SK-N-SH (cell line): Measurements from ENCODE around the gene TMEM223. TPM values are rescaled to one million over a fixed set of nuclear protein-coding genes. Genes with fewer than 3 reads are reported as not detected.
A peak's percentile ranks its signal among the peaks of the same experiment; 100 is the strongest.

Experiments used
- CTCF ChIA-PET: fragments of 300-600, 350-600 bp; formaldehyde crosslinking; extraction: SDS; loops from one replicate; lab custom pipeline; 2021; lab: Yijun Ruan, JAX
- POLR2A ChIA-PET: fragments of 350-600 bp; sonication (Branson Sonifier 250); formaldehyde crosslinking; extraction: SDS; loops from one replicate; lab custom pipeline; 2020; ENCODE audit warnings: antibody characterized with exemption, inconsistent platforms; lab: Yijun Ruan, JAX
- DNase-seq: peaks from one replicate; pipeline ENCODE4 v3.0.0; 2012
- H2AFZ ChIP-seq: fragments of 200-600 bp; sonication (generic); 2 replicates; pipeline ENCODE4 v1.8.1; 2016; ENCODE audit warnings: antibody characterized with exemption, mild to moderate bottlenecking, low read depth
- H3F3A ChIP-seq: fragments of 200-600 bp; sonication (generic); replicated peaks from 2 replicates; pipeline ENCODE3; 2016; ENCODE audit warnings: antibody characterized with exemption, mild to moderate bottlenecking; ENCODE audit not compliant: insufficient read depth
- H3K27ac ChIP-seq, 2 experiments: fragments of 200-500 bp in 1 of 2; fragments of 200-600 bp in 1 of 2; sonication (Bioruptor generic) in 1 of 2; sonication (generic), shearing (Covaris generic) in 1 of 2; 2 replicates each; pipeline versions ENCODE4 v1.5.1 to v1.6.1; 2014 to 2016; ENCODE audit warnings: low read depth in 2 of 2, inconsistent platforms in 1 of 2, low read length in 1 of 2, mild to moderate bottlenecking in 1 of 2, mixed read lengths in 1 of 2
- H3K27me3 ChIP-seq: fragments of 200-600 bp; sonication (generic), shearing (Covaris generic); 2 replicates; pipeline ENCODE4 v1.6.1; 2016; ENCODE audit warnings: mixed run types; ENCODE audit not compliant: insufficient read depth
- H3K36me3 ChIP-seq, 2 experiments: fragments of 200-500 bp in 1 of 2; fragments of 200-600 bp in 1 of 2; sonication (Bioruptor generic) in 1 of 2; sonication (generic) in 1 of 2; replicated peaks in 1 of 2; 2 replicates each; pipeline versions ENCODE3 to v1.5.1; 2014 to 2016; ENCODE audit warnings: low read length in 1 of 2, mild to moderate bottlenecking in 1 of 2; ENCODE audit not compliant: insufficient read depth in 2 of 2, control insufficient read depth in 1 of 2
- H3K4me1 ChIP-seq, 2 experiments: fragments of 200-500 bp in 1 of 2; fragments of 200-600 bp in 1 of 2; sonication (Bioruptor generic) in 1 of 2; sonication (generic), shearing (Covaris generic) in 1 of 2; 2 replicates each; pipeline versions ENCODE4 v1.5.1 to v1.6.1; 2014 to 2016; ENCODE audit warnings: low read depth in 1 of 2, low read length in 1 of 2, mixed run types in 1 of 2; ENCODE audit not compliant: insufficient read depth in 2 of 2, control insufficient read depth in 1 of 2
- H3K4me2 ChIP-seq: fragments of 200-600 bp; sonication (generic), shearing (Covaris generic); 2 replicates; pipeline ENCODE4 v1.6.1; 2017; ENCODE audit warnings: mixed run types
- H3K4me3 ChIP-seq, 2 experiments: fragments of 200-500 bp in 1 of 2; fragments of 200-600 bp in 1 of 2; sonication (Bioruptor generic) in 1 of 2; sonication (generic), shearing (Covaris generic) in 1 of 2; 2 replicates each; pipeline versions ENCODE4 v1.5.1 to v1.8.1; 2014 to 2016; ENCODE audit warnings: low read depth in 2 of 2, inconsistent platforms in 1 of 2, low read length in 1 of 2, mild to moderate bottlenecking in 1 of 2, mixed read lengths in 1 of 2, moderate library complexity in 1 of 2
- H3K79me2 ChIP-seq: fragments of 200-600 bp; sonication (generic); 2 replicates; pipeline ENCODE4 v1.8.1; 2017; ENCODE audit warnings: mild to moderate bottlenecking; ENCODE audit not compliant: insufficient read depth
- H3K9ac ChIP-seq: fragments of 200-600 bp; sonication (generic); 2 replicates; pipeline ENCODE4 v1.6.1; 2017; ENCODE audit warnings: mixed run types
- H3K9me2 ChIP-seq: fragments of 200-600 bp; sonication (generic); 2 replicates; pipeline ENCODE4 v1.6.1; 2017; ENCODE audit warnings: mixed run types
- H3K9me3 ChIP-seq: fragments of 200-600 bp; sonication (generic); 2 replicates; pipeline ENCODE4 v1.6.1; 2017; ENCODE audit warnings: mixed run types, mild to moderate bottlenecking, moderate library complexity
- H4K20me1 ChIP-seq: fragments of 200-600 bp; sonication (generic); 2 replicates; pipeline ENCODE4 v1.6.1; 2017; ENCODE audit warnings: mild to moderate bottlenecking, mixed run types; ENCODE audit not compliant: insufficient read depth
- ELF1 ChIP-seq: IDR thresholded peaks from 2 replicates; pipeline ENCODE4 v1.4.0; 2012
- FOSL2 ChIP-seq: IDR thresholded peaks from 2 replicates; pipeline ENCODE4 v1.4.0; 2012; ENCODE audit warnings: low read depth, mild to moderate bottlenecking, moderate library complexity, borderline replicate concordance
- FOXJ3 ChIP-seq: sonication (generic); formaldehyde crosslinking; IDR thresholded peaks from 2 replicates; pipeline ENCODE4 v1.5.1; 2020; ENCODE audit warnings: mild to moderate bottlenecking, missing genetic modification reagents
- IRF3 ChIP-seq: fragments of 150-350 bp; IDR thresholded peaks from 2 replicates; pipeline ENCODE4 v1.6.1; 2016; ENCODE audit warnings: mild to moderate bottlenecking, low read depth, low read length
- NFIC ChIP-seq: IDR thresholded peaks from 2 replicates; pipeline ENCODE4 v1.4.0; 2012; ENCODE audit warnings: borderline replicate concordance
- NRF1 ChIP-seq: IDR thresholded peaks from 2 replicates; pipeline ENCODE4 v1.6.1; 2012; ENCODE audit warnings: low read depth, mild to moderate bottlenecking, low read length
- PBX3 ChIP-seq: IDR thresholded peaks from 2 replicates; pipeline ENCODE4; 2012
- RAD21 ChIP-seq: IDR thresholded peaks from 2 replicates; pipeline ENCODE4 v1.6.1; 2012; ENCODE audit warnings: mild to moderate bottlenecking, low read length
- REST ChIP-seq: IDR thresholded peaks from 2 replicates; pipeline ENCODE4 v1.6.1; 2012; ENCODE audit warnings: mild to moderate bottlenecking, low read depth, low read length, moderate library complexity
- RXRA ChIP-seq: IDR thresholded peaks from 2 replicates; pipeline ENCODE4 v1.4.0; 2012; ENCODE audit warnings: low read depth, mild to moderate bottlenecking, borderline replicate concordance
- SIN3A ChIP-seq: IDR thresholded peaks from 2 replicates; pipeline ENCODE4 v1.6.1; 2012; ENCODE audit warnings: low read depth, mild to moderate bottlenecking, low read length, moderate library complexity, borderline replicate concordance
- SMC3 ChIP-seq: IDR thresholded peaks from 2 replicates; pipeline ENCODE4 v1.6.1; 2012; ENCODE audit warnings: low read depth, low read length, improper control_type of control experiment
- YY1 ChIP-seq: IDR thresholded peaks from 2 replicates; pipeline ENCODE4 v1.4.0; 2012; ENCODE audit warnings: low read depth, mild to moderate bottlenecking
- WGBS: methylation state at CpG from one replicate; pipeline ENCODE4 v1.1.6; 2017; ENCODE audit warnings: low lambda C conversion rate; 5-methylcytosine and 5-hydroxymethylcytosine counted together
- polyA plus RNA-seq, 3 experiments: library from polyadenylated mRNA; depleted of rRNA; stranded (reverse); fragments of >200 nt; gene quantifications; 2 replicates each; pipeline ENCODE4 v1.2.3, GENCODE V29; 2012
- TF ChIP-seq, protein P1 (sequence below): fragments of 150-350 bp; IDR thresholded peaks from 2 replicates; pipeline ENCODE4 v1.6.1; 2017; ENCODE audit warnings: antibody characterized with exemption, low read length, low read depth, borderline replicate concordance

TMEM223 gene
- polyA plus RNA-seq, 1 of the 3 experiments (the other 2 are of a cell fraction), result 30.4 TPM

DNA sequence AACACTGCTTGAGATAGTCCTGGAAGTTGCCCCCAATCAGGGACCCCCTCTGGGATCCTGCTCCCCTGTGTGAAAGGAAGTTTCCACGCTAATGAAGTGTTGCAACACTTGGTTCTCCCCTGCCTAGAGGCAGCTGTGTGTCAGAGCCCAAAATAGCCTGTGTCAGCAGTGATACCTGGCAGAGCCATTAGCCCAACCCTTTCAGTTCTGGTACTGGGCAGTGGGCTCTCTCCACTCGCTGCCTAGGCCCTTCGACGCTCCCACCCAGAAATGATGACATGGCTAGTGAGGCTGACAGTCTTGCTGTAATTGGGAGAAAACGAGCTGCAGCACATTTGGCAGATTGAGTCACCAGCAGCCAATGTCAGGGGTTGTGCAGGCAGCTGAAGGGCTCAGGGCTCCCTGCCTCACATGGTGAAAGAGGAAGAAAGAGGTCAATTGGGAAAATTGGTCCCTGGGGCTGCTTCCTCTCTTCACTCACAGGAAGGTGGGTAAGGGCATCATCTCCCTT lies 14.9 kb upstream of the TMEM223 start:
- no peak overlapping the region for H3K4me3 ChIP-seq
- TF ChIP-seq NRF1, result no peak
- TF ChIP-seq ELF1, result no peak
- TF ChIP-seq, protein P1, sequence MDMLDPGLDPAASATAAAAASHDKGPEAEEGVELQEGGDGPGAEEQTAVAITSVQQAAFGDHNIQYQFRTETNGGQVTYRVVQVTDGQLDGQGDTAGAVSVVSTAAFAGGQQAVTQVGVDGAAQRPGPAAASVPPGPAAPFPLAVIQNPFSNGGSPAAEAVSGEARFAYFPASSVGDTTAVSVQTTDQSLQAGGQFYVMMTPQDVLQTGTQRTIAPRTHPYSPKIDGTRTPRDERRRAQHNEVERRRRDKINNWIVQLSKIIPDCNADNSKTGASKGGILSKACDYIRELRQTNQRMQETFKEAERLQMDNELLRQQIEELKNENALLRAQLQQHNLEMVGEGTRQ, result no peak
- TF ChIP-seq PBX3, result no peak
- no peak for TF ChIP-seq YY1
- no peak for TF ChIP-seq RAD21
- no peak for TF ChIP-seq SMC3
- TF ChIP-seq FOXJ3 (CRISPR knock-in tag), result no peak
- H2AFZ ChIP-seq, result no peak overlapping the region
- peaks cover 16 to 22% of the 10 kb centered on the region in 2 experiments for H3K36me3 ChIP-seq
- H3K9ac ChIP-seq, result no peak overlapping the region
- peaks cover 8 to 18% of the 10 kb centered on the region in 2 experiments for H3K4me1 ChIP-seq
- no peak overlapping the region for H3K4me2 ChIP-seq
- no peaks in the 10 kb centered on the region for H3K9me3 ChIP-seq
- peaks cover 30% of the 10 kb centered on the region for H3F3A ChIP-seq
- ChIA-PET CTCF (interaction anchor here (0.9 to 1.8 kb wide), 7 partner anchors 10 to 78 kb away, joined by 3 to 9 read pairs (median 4); partner anchors contain the start of gene SLC3A2), POLR2A (interaction anchor here (0.6 to 3.7 kb wide), 9 partner anchors 8 to 54 kb away, joined by 3 to 27 read pairs (median 4); no protein-coding TSS in a partner anchor)
- WGBS, result 65% methylated on average over 3 of the region's 5 CpGs
- H4K20me1 ChIP-seq, result peaks cover 16% of the 10 kb centered on the region
- H3K27me3 ChIP-seq, result no peaks in the 10 kb centered on the region
- H3K27ac ChIP-seq, result no peak overlapping the region
- H3K79me2 ChIP-seq, result peaks cover 35% of the 10 kb centered on the region
- H3K9me2 ChIP-seq, result no peaks in the 10 kb centered on the region
- no peak for DNase-seq

- peaks cover 41% of the 10 kb centered on the region for H3K79me2 ChIP-seq
- DNase-seq, result peak; percentile 37
- 23% methylated on average over 10 of the region's 12 CpGs for WGBS
- peaks cover 23 to 28% of the 10 kb centered on the region in 2 experiments for H3K36me3 ChIP-seq
- H3K4me1 ChIP-seq, result peaks cover 8 to 18% of the 10 kb centered on the region in 2 experiments
- peak overlapping the region; percentile 45 to 73; a peak in 3 of 4 replicates for H3K27ac ChIP-seq
- no peaks in the 10 kb centered on the region for H3K9me3 ChIP-seq
- H3K9ac ChIP-seq, result peak overlapping the region; percentile 93
- peak overlapping the region; percentile 91 to 94 for H3K4me3 ChIP-seq
- peaks cover 16% of the 10 kb centered on the region for H4K20me1 ChIP-seq
- no peaks in the 10 kb centered on the region for H3K27me3 ChIP-seq
- H2AFZ ChIP-seq, result 0 out of 2 replicates have a peak overlapping the region, but pooled peaks have one; percentile 81
- CTCF ChIA-PET, result interaction anchor here (0.9 to 1.8 kb wide), 6 partner anchors 11 to 78 kb away, joined by 3 to 9 read pairs (median 4); partner anchors contain the start of gene SLC3A2
- H3F3A ChIP-seq, result peaks cover 25% of the 10 kb centered on the region
- POLR2A ChIA-PET, result interaction anchor here (0.6 to 3.7 kb wide), 12 partner anchors 9 to 53 kb away, joined by 3 to 27 read pairs (median 4); partner anchors contain the start of genes STX5, TEX54 and ZBTB3
- no peaks in the 10 kb centered on the region for H3K9me2 ChIP-seq
- TF ChIP-seq PBX3, result no peak
- no peak for TF ChIP-seq REST
- TF ChIP-seq SIN3A, result no peak
- no peak for TF ChIP-seq RXRA
- no peak for TF ChIP-seq IRF3
- no peak for TF ChIP-seq NFIC
- no peak for TF ChIP-seq FOXJ3 (CRISPR knock-in tag)
- no peak for TF ChIP-seq YY1
- no peak for TF ChIP-seq NRF1
- TF ChIP-seq FOSL2, result no peak
- H3K4me2 ChIP-seq, result peak overlapping the region; percentile 84
Observed at GRCh38 chr11:62805961-62806441, 14.2 kb upstream of the TMEM223 start.
